Vagina (tissue), 2 donors: ENCODE results near the gene MRTFB.

Source experiments
- POLR2A ChIP-seq, 2 donors: fragments of 450-650 bp; IDR thresholded peaks; one replicate each; pipeline ENCODE4 v1.6.1; 2017; ENCODE audit warnings: antibody characterized with exemption in 2 of 2, mild to moderate bottlenecking in 2 of 2, moderate library complexity in 2 of 2
- POLR2AphosphoS5 ChIP-seq, 2 donors: sonication (generic); formaldehyde crosslinking; IDR thresholded peaks; one replicate each; pipeline ENCODE4 v1.9.0; 2017; ENCODE audit warnings: antibody characterized with exemption in 2 of 2, mild to moderate bottlenecking in 2 of 2, low read depth in 1 of 2; ENCODE audit not compliant: insufficient read depth in 1 of 2
- TF ChIP-seq, protein P1 (sequence below), 3 experiments: fragments of 450-650 bp in 2 of 3; fragments of 200-600 bp in 1 of 3; sonication (generic) in 1 of 3; IDR thresholded peaks; one replicate each; pipeline ENCODE4 v1.5.1; 2017 to 2019; ENCODE audit warnings: antibody characterized with exemption in 3 of 3, mild to moderate bottlenecking in 2 of 3, moderate library complexity in 2 of 3

DNA sequence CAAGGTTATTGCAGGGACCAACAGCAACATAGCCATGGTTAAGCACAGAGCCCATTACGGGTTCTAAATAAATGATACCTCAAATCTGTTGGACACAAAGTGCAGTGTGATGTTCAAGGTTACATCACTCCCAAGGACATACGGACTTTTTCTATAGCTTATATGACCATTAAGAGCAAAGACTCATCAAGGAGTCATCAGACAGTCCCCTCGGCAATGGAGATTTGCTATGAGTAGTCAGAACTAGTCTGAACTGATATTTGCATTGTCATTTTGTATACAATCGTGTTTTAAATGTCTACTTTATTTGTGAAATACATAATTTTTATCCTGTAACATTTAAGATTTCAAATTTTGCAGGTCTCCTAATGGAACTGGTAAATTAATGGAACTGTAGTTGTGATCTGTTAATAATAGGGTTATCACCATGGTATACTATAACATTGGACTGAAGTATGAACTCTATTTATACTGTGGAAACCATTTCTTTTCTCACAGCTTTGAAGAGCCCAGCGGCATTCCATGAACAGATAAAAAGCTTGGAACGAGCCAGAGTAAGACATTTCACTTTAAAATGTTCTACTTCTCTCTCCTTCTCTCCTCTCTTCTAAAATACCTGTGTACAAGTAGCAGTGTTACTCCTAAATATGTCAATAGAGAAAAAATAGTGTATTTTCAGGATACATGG is 140.9 kb downstream of the MRTFB start:
- TF ChIP-seq, protein P1, sequence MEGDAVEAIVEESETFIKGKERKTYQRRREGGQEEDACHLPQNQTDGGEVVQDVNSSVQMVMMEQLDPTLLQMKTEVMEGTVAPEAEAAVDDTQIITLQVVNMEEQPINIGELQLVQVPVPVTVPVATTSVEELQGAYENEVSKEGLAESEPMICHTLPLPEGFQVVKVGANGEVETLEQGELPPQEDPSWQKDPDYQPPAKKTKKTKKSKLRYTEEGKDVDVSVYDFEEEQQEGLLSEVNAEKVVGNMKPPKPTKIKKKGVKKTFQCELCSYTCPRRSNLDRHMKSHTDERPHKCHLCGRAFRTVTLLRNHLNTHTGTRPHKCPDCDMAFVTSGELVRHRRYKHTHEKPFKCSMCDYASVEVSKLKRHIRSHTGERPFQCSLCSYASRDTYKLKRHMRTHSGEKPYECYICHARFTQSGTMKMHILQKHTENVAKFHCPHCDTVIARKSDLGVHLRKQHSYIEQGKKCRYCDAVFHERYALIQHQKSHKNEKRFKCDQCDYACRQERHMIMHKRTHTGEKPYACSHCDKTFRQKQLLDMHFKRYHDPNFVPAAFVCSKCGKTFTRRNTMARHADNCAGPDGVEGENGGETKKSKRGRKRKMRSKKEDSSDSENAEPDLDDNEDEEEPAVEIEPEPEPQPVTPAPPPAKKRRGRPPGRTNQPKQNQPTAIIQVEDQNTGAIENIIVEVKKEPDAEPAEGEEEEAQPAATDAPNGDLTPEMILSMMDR (IDR thresholded peaks at IDR 0.05) = no peak
- TF ChIP-seq POLR2A (IDR thresholded peaks at IDR 0.05) (no peak), POLR2AphosphoS5 (IDR thresholded peaks at IDR 0.05; ENCODE audit: insufficient read depth in 1 of 2, low read depth in 1 of 2) (no peak)
